Left hindlimb (tissue), 1 donor: ENCODE results near the gene CYP26A1.
"Not testable (repeated sequence)": the region's sequence is repeated elsewhere in the genome, so short reads cannot be mapped to it uniquely, and the experiment has no call there.

Experiments used
- DNase-seq: peaks from one replicate; pipeline ENCODE4 v3.0.0-alpha.2; 2018

CYP26A1 gene

DNA sequence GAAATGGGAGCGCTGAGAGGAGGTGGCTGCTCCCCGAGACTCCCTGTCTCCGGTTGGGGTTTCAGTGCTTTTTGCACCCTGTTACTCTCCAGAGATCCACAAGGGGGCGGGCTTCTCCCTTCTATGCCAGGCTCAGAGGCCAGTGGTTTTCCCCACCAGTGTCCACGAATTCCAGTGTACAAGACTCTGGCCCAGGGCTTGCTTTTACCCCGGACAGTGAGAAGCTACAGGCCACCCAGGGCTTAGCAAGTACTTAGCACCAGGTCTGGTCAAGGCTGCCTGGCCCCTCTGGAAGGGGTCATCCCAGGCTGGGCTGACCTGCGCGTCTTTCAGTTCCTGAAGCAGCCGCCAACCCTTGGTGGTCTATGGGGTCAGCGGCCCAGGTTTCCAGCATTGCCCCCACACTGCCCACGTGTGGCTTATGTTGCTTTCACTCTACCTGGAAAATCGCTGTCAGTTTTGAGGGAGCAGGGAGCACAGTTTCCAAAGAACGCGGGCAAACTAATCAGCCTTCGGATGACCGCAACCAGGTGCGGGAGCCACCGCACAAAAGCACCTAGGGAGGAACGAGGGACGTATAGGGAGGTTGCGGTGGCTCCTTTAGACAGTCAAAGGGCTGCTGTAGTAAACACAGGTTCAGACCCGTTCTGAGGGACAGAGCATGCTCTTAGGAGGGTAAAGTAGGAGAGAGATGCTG lies 6.8 kb downstream of the CYP26A1 start:
- DNase-seq: no peak

DNA sequence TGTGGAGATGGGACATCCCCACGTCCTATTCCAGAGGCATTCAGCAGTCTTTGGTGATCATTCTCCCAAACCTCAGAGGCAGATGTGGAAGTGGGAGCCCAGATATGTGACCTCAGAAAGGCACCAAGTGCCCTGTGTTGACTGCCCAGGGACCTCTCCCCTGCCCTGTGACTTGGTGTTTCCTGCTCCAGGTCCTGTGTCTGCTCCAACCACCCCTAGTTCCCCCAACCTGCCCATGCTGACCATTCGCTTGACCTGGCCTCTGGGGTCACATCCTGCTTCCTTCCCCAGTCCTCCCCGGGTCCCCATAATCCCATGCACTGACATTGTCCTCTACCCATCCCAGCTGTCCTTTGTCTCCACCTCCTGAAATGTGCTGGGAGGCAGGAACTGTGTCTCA lies 7.6 kb downstream of the CYP26A1 start:
- no peak for DNase-seq

DNA sequence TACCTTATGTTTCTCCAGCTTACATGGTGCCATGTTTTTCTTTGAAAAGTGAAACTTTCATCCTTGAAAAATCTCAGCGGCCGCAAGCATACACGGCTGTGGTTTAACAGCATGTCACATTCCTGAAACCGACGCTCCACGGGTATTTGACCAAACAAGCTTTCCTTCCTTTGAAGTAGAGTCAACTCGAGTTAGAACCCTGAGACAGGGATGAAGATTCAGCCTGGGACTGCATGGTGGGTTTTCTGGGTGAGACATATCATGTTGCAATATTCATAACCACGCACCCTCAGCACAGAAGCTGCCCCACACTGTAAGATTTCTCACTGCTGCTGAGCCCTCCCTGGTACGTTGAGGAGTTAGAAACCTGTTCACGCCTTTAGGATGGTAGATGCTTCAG lies 8.1 kb downstream of the CYP26A1 start:
- DNase-seq: no peak

DNA sequence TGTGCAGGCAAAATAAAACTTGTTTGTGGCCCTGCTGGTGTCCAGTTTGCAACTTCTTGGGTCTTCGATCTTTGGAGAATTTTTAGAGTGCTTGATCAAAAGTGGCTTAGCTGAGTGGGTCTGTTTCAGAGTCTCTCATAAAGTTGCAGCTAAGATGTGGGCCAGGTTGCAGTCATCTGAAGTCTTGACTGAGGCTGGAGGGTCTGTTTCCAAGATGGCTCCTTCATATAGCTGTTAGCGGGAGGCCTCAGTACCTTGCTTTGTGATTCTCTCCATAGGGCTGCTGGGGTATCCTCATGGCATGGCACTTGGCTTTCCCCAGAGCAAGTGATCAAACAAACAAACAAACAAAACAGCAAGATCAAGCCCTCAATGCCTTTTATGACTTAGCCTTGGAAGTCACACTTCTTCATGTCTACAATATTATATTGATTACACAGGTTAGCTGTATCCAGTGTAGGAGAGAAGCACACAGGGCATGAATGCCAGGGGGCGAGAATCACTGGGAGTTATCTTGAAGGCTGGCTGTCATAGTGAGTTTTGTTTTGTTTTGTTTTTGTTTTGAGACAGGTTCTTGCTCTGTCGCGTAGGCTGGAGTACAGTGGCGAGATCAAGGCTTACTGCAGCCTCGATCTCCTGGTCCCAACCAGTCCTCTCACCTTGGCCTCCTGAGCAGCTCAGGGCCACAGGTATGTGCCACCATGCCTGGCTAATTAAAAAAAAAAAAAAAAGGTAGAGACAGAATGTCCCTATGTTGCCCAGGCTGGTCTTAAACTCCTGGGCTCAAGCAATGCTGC lies 10.2 kb downstream of the CYP26A1 start:
- no peak for DNase-seq

DNA sequence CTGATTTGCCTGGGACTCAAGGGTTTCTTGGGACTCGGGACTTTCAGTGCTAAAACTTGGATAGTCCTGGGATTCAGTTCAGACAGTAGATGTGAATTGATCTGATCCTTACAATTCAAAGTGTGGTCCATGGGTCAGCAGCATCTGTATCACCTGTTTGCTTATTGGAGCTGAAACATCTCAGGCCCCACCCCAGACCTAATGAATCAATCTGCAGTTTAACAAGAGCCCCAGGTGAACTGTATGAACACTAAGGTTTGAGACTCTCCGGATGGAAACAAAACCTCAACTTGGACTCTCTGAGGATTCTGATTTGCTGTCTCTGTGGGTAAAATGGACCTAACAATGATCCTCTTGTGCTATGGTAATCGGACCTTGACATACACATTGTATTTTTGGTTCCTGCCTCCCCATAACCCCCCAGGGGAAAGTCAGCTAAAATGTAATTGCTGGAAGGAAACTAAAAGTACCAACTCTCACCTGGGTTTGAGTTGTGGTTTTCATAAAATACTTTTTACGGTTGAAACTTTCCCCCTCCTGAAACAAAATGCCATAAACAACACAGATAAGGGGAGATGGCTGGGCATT lies 11.7 kb downstream of the CYP26A1 start:
- DNase-seq: no peak

DNA sequence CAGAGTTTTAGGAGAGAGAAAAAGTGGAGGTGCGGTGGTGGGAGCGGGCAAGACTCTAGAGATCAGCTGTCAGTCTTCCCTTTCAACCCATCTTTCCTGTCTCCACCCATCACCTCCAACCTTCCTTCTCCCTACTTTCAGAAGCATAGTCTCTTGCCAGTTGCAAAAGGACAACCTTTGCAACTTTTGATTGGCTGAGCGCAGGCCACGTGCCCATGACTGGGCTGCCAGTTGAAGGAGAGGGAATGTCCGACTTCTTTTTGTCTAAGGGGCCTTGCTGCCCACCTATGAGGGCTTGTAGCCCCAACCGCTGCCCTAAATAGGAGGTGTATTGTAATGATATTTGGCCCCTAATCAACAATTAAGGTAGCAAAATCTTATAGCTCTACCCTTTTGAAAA lies 12.6 kb downstream of the CYP26A1 start:
- DNase-seq: no peak

DNA sequence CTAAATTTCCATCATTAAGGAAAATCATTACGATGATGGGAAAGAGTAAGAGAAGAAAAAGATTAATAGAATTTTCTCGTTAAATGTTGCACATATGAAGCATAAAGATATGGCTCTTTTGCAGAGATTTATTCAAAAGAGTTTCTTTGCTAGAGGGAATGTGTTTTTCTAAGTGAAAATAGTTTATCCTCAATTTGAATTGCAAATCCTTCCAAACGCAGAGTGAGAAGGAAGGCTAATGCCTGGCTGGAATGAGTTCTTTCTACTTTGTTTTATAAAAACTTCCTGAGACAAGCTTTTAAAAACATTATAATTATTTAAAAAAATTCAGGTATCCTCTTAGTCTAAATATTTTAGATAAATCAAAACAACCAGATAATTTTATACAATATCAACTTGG lies 14.2 kb downstream of the CYP26A1 start:
- no peak for DNase-seq

DNA sequence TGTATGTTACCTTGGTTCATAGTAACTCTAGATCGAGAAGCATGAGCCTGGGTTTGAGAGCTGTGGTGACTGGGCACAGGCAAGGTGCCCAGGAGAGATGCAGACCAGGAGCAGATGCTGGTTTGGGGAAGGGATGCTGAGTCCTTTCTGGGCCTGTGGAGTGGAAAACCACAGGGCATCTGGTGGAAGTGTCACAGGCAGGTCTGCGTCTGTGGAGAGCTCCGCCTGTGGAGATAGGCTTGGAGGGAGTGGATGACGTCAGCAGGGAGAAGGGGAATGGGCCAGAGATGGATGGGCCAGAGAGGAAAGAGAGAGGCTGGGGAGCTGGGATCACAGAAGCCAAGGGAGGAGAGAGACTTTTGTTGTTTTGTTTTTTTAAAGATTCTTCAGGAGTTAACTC lies 14.8 kb downstream of the CYP26A1 start:
- DNase-seq: no peak

DNA sequence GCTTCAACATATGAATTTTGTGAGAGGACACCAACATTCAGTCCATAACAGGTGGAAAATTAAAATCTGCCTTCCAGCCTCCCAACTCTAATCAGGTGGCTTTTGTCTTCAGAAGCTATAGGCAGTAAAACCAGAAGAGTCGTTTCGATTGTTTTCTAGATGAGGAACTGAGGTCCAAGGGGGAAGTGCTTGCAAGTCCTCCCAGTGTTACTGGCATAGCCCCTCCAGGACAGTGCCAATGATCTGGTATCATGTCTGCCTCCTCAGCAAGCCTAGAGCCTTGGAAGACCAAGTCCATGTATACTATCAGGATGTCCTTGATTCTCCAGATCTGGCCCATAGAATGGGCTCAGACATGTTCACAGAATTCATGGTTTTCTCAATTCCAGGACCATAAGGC lies 16.9 kb downstream of the CYP26A1 start:
- no peak for DNase-seq

DNA sequence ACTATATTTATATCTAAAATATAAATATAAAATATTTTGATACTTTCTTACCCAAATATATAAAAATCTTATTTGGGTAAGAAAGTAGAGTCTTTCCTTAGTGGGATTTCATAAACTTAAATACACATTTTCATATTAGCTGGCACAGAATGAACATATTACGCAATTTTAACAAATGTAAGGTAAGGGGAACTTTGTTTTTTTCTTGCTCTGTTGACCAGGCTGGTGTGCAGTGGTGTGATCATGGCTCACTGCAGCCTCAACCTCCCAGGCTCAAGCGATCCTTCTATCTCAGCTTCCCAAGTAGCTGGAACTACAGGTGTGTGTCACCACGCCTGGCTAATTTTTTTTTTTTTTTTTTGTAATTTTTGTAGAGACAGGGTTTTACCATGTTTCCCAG lies 18.3 kb downstream of the CYP26A1 start:
- no peak for DNase-seq

DNA sequence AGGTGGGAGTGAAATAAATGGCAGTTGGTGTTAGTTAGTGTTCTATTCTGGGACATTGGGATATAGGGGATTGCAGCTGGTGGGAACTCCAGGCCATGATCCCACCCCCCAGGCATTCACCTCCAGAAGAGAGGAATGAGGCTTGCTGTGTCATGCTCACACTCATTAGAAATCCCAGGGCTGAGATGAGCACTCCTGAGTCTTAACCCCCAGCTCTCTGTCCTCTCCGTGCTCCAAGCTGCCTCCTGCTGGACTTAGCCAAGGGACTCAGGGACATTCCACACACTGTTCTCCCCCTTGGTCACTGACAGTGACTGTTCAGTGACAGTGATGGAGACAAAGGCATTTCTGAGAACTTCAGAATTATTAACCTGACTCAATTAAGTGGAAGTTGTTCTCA lies 21.5 kb downstream of the CYP26A1 start:
- DNase-seq: no peak

DNA sequence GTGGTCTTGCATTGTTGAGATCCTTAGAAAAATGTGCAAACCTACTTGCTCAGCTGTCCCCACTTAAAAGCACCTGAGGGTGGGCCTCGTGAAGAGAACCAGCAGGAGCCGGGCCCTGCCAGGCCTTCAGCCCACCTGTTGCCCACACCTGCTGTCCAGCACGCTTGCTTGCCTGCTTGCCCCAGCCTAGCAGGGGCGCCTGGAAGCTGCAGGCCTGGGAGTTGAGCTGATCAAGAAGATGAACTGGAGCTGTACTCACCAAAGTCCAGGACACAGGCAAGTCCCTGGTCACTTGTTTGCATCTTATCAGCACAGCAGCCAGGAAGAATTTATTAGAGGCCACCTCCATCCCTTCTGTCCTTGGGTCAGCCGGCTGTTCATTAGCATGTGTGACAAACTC lies 23.2 kb downstream of the CYP26A1 start:
- no peak for DNase-seq

DNA sequence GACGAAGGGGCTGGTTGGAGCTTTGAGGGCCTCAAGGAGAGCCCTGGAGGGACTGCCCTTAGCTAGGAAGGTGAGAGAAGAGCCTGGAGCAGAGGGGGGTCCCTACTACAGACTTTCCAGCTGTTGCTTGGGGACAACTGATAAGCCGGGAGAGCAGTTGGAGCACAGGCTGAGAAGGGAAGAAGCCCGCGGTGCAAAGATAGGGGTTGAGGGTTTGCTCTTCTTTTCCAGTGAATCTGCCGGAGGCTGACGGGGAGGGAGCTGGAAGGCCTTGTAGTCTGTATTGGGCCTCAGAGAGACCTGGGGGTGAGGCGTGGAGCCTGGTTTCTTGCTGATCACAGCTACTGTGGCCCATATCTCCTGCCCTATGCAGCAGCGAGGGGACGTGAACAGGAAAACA lies 23.7 kb downstream of the CYP26A1 start:
- DNase-seq: no peak

DNA sequence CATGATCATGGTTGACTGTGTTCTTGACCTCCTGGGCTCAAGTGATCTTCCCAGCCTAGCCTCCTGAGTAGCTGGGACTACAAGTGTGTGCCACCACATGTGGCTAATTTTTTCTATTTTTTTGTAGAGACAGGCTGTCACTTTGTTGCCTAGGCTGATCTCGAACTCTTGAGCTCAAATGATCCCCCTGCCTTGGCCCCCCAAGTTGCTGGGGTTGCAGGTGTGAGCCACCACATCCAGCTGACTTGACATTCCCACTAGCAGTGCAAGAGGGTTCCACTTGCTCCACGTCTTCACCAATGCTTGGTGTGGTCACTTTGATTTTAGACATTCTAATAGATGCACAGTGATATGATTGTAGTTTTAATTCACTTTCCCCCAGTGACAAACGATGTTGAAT lies 25.1 kb downstream of the CYP26A1 start:
- no peak for DNase-seq

DNA sequence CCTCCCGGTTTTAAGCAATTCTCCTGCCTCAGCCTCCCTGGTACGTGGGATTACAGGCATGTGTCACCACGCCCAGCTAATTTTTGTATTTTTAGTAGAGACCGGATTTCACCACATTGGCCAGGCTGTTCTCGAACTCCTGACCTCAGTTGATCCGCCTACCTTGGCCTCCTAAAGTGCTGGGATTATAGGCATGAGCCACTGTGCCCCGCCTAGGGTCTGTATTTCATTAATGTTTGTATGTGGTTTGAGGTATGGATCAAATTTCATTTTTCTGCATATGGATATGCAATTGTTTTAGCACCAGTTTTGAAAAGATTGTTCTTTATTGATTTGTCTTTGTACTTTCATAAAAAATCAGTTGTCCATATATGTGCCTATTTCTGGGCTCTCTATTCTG lies 26.0 kb downstream of the CYP26A1 start:
- DNase-seq: no peak

DNA sequence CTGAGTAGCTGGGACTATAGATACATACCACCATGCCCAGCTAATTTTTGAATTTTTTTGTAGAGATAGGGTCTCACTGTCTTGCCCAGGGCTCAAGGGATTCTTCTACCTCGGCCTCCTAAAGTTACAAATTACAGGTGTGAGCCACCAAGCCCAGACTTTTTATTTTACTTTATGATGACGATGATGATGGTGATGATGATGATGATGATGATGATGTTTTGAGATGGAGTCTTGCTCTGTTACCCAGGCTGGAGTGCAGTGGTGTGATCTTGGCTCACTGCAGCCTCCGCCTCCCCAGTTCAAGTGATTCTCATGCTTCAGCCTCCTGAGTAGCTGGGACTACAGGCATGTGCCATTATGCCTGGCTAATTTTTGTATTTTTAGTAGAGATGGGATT lies 27.5 kb downstream of the CYP26A1 start:
- DNase-seq: not testable (repeated sequence)

DNA sequence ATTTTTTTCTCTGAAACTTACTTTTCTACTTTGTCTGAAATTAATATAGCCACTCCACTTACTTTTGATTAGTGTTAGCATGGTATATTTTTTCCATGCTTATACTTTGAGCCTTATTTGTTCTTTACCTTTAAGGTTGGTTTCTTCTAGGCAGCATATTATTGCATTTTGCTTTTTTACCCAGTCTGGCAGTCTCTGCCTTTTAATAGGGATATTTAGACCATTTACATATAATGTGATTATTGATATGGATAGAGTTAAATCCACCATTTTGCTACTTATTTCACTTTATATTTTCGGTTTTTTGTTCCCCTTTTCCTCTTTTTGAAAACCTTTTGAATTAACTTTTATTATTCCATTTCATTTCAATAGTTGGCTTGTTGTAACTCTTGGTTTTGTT lies 30.3 kb downstream of the CYP26A1 start:
- DNase-seq: no peak

DNA sequence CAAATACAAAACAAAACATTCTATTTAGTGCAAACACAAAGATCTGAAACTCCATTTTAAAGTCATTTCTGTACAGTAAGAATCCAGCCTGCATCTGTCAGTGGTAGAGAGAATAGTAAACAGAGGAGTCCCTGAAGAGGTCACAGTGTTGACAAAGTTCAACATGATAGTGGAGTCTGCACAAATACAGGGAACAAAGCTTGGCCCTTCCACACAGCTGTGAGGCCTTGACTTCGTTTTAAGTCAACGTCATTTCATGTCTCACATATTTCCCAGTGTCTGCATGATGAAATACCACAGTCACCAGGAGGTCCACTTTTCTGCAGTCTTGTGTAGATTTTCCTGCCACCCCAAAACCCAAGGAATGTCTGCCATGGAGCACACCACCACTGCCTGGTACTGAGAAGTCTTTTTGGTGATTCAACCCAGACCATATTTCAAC lies 33.0 kb downstream of the CYP26A1 start:
- no peak for DNase-seq

DNA sequence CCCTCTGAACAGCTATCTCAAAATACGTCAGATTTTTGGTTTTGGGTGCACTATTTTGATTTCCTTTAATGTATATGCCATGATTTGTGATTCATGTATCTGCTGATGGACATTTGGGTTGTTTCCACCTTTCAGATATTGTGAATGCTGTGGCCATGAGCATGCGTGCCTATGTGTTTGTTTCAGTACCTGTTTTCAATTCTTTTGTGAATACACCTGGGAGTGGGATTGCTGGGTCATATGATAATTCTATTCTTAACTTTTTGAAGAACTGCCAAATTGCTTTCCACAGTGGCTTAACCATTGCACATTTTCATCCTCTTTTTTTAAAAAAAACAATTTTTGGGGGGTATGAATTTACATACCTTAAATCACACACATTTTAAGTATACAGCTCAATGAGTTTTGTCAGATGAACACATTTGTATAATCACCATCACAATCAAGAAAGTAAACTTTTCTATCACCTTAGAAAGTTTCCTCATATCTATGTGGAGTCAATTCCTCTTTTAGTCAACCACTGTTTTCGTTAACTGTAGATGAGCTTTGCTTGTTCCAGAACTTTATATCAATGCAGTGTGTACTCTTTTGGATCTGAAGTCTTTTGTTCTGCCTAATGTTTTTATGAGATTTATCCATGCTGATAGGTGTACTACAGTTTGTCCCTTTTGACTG lies 36.9 kb downstream of the CYP26A1 start:
- DNase-seq: no peak

DNA sequence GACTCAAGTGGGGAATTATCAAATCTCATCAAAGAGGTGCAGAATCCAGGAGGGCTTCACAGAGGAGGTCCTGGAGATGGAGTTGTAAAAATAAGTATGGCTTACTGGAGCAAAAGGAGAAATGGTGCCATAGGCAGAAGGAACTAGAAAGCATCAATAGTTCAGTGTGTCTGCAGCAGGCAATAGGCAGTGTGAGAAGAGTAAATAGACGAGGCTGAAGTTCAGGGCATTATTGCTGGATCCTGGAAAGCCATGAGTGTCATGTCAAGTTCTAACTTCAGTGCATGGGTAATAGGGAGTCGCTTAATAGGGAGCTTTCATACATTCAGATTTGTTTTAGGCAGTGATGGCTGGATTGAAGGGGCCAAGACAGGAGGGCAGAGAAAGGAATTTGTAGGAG lies 39.3 kb downstream of the CYP26A1 start:
- no peak for DNase-seq

DNA sequence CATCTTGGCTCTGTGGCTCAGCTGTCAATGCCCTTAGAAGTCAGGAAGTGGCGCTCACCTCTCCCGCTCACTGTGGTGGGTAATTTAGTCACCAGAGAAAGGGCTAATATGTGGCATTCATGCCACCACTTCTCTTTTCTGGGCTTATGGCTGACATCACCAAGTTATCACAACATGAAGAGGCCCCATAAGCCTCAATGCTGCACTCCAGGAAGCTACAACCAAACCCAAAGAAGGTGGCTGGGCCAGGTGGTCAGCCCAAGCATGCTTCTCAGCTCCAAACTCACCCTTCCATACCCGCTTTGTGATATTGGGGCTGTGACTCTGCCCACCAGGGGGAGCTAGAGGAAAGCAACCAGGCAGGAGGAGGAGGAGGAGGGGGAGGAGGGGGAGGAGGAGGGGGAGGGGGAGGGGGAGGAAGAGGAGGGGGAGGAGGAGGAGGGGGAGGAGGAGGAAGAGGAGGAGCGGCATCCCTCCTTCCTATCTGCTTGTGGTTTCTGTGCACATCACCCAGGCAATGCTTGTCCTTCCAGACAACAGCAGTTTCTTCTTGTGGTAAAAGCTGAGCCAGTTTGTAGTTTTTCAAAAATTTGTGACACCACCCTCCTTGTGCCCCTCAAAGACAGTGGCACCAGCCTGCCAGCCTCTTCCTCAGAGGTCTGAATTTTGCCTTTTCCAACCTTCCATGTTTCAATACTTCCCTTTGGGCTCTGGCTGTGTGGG lies 42.1 kb downstream of the CYP26A1 start:
- DNase-seq: peak; percentile 47

DNA sequence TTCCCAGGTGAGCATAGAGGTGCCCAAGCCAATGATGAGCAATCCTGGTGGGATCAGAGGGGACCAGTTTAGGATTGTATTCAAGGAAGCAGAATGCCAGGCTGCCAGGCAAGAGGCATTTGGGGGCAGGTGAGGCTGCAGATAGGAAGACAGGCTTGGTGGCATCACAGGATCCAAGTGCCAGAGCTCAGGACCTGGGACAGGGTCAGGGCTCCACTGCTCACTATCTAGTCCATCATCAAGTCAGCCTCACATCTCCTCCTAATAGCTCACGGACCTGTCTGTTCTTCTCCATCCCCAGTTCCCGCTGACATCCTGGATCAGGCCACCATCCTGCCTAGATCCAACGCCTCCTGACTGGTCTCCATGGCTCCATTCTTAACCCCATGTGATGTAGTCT lies 47.6 kb downstream of the CYP26A1 start:
- no peak for DNase-seq

DNA sequence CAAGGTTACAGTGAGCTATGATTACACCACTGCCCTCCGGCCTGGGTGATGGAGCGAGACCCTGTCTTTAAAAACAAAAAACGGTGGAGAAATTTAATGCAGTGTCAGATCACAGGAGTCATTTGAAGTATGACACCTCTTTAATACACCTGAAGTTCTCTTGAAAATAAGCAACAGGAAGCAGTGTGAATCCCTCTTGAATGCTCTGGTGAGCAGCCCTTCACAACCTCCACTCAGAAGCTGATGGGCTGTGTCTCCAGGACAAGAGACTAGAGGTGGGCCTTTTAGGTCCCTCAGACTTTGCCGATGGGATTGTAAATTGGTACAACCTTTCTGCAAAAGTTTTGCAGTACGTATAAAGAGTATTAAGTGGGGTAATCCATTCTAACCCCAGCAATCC lies 50.1 kb downstream of the CYP26A1 start:
- no peak for DNase-seq
